ENCODE measurements around the gene TIPIN. TPM values are rescaled to one million over a fixed set of nuclear protein-coding genes. Genes with fewer than 3 reads are reported as not detected.

Gene TIPIN
- total and polyA plus RNA-seq, 2 of the 8 experiments (the other 6 are each of a cell fraction or from before 2014, with no cell fraction given) = 8.5 to 24.7 TPM

GRCh38 chr15:66405007-66405406 lies 48.5 kb upstream of the TIPIN start (continued):
- TF ChIP-seq CHD7 (IDR thresholded peaks at IDR 0.05; ENCODE audit: insufficient replicate concordance, low read length) = no peak
- no peak for TF ChIP-seq CREB1 (IDR thresholded peaks at IDR 0.05)
- TF ChIP-seq TAF7 (optimal IDR thresholded peaks at IDR 0.05; ENCODE audit: borderline replicate concordance, low read depth, low read length) = no peak
- TF ChIP-seq KDM5A (IDR thresholded peaks at IDR 0.05; ENCODE audit: low read length) = no peak
- no peak for TF ChIP-seq CHD1 (IDR thresholded peaks at IDR 0.05; ENCODE audit: low read depth, low read length)
